ENCODE measurements around the gene ENTREP1. TPM values are rescaled to one million over a fixed set of nuclear protein-coding genes. Genes with fewer than 3 reads are reported as not detected.
A peak's percentile ranks its signal among the peaks of the same experiment; 100 is the strongest.

The ENTREP1 gene
- total RNA-seq, 1 donor from 2014 or later = 1.8 TPM

DNA sequence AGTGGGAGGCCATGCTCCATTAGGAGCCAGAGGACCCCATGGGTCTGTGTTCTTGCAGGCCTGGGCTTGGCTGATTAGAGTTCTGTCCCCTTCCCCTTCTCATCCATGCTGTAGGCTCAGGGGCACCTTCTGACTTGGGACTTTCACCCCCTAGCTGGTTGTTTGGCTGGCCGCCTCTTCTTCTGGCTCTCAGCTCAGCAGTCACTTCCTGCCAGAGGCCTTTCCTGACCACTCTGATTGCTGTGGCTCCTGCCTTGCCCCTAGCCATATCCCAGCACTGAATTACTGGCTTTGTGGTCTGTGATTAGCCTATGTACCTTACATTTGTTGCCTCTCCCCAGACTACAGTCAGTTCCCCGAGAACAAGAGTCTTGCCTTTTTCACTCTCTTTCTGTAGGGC is 14.6 kb downstream of the ENTREP1 start:
- Mint-ChIP-seq H3K36me3 (no peaks in the 10 kb centered on the region), H3K4me1 (peaks cover 7% of the 10 kb centered on the region), H3K4me3 (no peak overlapping the region), H3K9me3 (no peaks in the 10 kb centered on the region), H3K27ac (no peak overlapping the region), H3K27me3 (ENCODE audit: insufficient read depth, low read depth) (peaks cover 4% of the 10 kb centered on the region)
- Histone ChIP-seq H3K4me3 (no peak overlapping the region), H3K4me2 (no peak overlapping the region), H3K79me2 (ENCODE audit: low read depth) (no peaks in the 10 kb centered on the region), H3K9me3 (ENCODE audit: low read depth) (no peaks in the 10 kb centered on the region), H4K20me1 (ENCODE audit: low read depth) (no peaks in the 10 kb centered on the region), H3K9ac (no peak overlapping the region), H3F3A (ENCODE audit: low read depth) (peaks cover 12% of the 10 kb centered on the region), H3K4me1 (peaks cover 12% of the 10 kb centered on the region), H3K27me3 (no peaks in the 10 kb centered on the region), H3K27ac (no peak overlapping the region), H2AFZ (replicated peaks) (peak overlapping the region; percentile 45), H3K36me3 (no peaks in the 10 kb centered on the region)
- no peak for TF ChIP-seq CTCF (IDR thresholded peaks at IDR 0.05)
- no peak for TF ChIP-seq EZH2 (IDR thresholded peaks at IDR 0.05)
- TF ChIP-seq EZH2phosphoT487 (IDR thresholded peaks at IDR 0.05) = no peak
- DNase-seq (ENCODE audit: low spot score) = no peak

DNA sequence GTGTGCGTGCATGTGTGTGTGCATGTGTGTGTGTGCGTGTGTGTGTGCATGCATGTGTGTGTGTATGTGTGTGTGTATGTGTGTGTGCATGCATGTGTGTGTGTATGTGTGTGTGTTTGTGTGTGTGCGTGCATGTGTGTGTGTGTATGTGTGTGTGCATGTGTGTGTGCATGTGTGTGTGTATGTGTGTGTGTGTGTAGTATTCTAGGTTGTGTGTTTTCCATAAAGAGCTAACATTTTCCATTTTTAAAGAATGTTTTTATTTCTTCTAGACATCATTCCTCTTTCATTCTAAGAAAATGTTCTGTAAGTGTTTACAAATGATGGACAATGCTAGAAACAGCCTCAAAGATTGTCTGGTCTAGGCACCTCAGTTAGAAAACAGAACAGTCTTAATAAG is 15.6 kb downstream of the ENTREP1 start:
- no peak overlapping the region for H3K4me3 ChIP-seq
- H2AFZ ChIP-seq (replicated peaks) = no peak overlapping the region
- H3K36me3 ChIP-seq = no peaks in the 10 kb centered on the region
- H3K9me3 Mint-ChIP-seq = no peaks in the 10 kb centered on the region
- no peaks in the 10 kb centered on the region for H3K9me3 ChIP-seq (ENCODE audit: low read depth)
- peaks cover 12% of the 10 kb centered on the region for H3F3A ChIP-seq (ENCODE audit: low read depth)
- H4K20me1 ChIP-seq (ENCODE audit: low read depth) = no peaks in the 10 kb centered on the region
- H3K4me1 ChIP-seq = peaks cover 12% of the 10 kb centered on the region
- H3K27ac ChIP-seq = no peak overlapping the region
- H3K27ac Mint-ChIP-seq = no peak overlapping the region
- H3K4me2 ChIP-seq = no peak overlapping the region
- no peaks in the 10 kb centered on the region for H3K36me3 Mint-ChIP-seq
- H3K79me2 ChIP-seq (ENCODE audit: low read depth) = no peaks in the 10 kb centered on the region
- H3K4me1 Mint-ChIP-seq = peaks cover 7% of the 10 kb centered on the region
- H3K27me3 Mint-ChIP-seq (ENCODE audit: insufficient read depth, low read depth) = peaks cover 4% of the 10 kb centered on the region
- H3K4me3 Mint-ChIP-seq = no peak overlapping the region
- TF ChIP-seq EZH2 (IDR thresholded peaks at IDR 0.05) (no peak), EZH2phosphoT487 (IDR thresholded peaks at IDR 0.05) (no peak), CTCF (IDR thresholded peaks at IDR 0.05) (no peak)
- no peak overlapping the region for H3K9ac ChIP-seq
- no peaks in the 10 kb centered on the region for H3K27me3 ChIP-seq
- no peak for DNase-seq (ENCODE audit: low spot score)

DNA sequence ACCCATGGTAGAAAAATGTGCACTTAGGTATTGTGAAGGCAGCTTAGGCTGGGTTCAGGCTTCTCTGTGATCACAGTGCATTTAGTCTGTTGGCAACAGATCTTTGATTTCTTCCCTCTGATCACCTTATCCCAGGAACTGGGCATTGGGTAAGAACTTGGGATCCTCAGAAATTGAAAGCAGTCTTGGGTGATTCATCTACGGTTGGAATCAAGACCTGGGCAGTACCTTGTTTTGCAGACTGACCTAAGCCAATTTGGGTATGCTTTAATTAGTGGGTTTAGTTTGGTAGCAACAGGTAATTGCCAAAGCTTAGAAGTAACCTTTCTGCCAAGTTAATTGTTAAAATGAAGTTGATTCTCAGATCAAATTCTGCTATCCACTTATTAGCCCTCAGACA is 17.8 kb downstream of the ENTREP1 start:
- Histone ChIP-seq H3K9ac (no peak overlapping the region), H3K27ac (no peak overlapping the region), H3K4me2 (peak overlapping the region; percentile 35), H3F3A (ENCODE audit: low read depth) (peaks cover 12% of the 10 kb centered on the region), H3K79me2 (ENCODE audit: low read depth) (no peaks in the 10 kb centered on the region), H3K9me3 (ENCODE audit: low read depth) (no peaks in the 10 kb centered on the region), H3K4me3 (no peak overlapping the region), H4K20me1 (ENCODE audit: low read depth) (no peaks in the 10 kb centered on the region), H3K36me3 (no peaks in the 10 kb centered on the region), H3K27me3 (no peaks in the 10 kb centered on the region), H3K4me1 (peaks cover 12% of the 10 kb centered on the region), H2AFZ (replicated peaks) (no peak overlapping the region)
- TF ChIP-seq CTCF (IDR thresholded peaks at IDR 0.05) = no peak
- TF ChIP-seq EZH2phosphoT487 (IDR thresholded peaks at IDR 0.05) = no peak
- no peak for TF ChIP-seq EZH2 (IDR thresholded peaks at IDR 0.05)
- DNase-seq (ENCODE audit: low spot score) = no peak
- H3K27ac Mint-ChIP-seq = no peak overlapping the region
- H3K9me3 Mint-ChIP-seq = no peaks in the 10 kb centered on the region
- peaks cover 7% of the 10 kb centered on the region for H3K4me1 Mint-ChIP-seq
- no peak overlapping the region for H3K4me3 Mint-ChIP-seq
- no peaks in the 10 kb centered on the region for H3K36me3 Mint-ChIP-seq
- H3K27me3 Mint-ChIP-seq (ENCODE audit: insufficient read depth, low read depth) = peaks cover 4% of the 10 kb centered on the region

All from neural progenitor cell (in vitro differentiated cells).